ENCODE measurements around the gene TMEM41B. TPM values are rescaled to one million over a fixed set of nuclear protein-coding genes. Genes with fewer than 3 reads are reported as not detected.
"Not testable (repeated sequence)": the region's sequence is repeated elsewhere in the genome, so short reads cannot be mapped to it uniquely, and the experiment has no call there.

TMEM41B gene
- polyA plus RNA-seq, 1 experiment: 18.7 TPM

DNA sequence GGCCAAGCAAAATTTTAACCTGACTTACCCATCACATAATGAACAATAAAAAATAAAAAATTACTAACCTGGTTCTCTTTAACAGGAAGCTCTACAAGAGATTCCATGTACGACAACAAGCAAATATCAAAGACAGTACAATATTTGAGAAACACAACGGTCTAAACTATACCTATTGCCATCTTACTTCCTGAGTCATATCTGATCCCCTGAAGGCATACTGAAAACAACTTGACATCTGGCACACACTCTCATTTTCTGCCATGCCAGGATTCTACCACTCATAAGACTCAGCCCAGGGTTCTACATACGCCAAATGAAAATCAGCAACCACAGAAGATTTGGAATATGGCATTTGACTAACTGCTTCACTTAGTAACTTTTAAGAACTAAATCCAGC, 63.1 kb downstream of the TMEM41B start:
- H3K27me3 ChIP-seq (ENCODE audit: control insufficient read depth, insufficient read depth, low read length): no peaks in the 10 kb centered on the region
- H3K36me3 ChIP-seq (ENCODE audit: control insufficient read depth, insufficient read depth, low read length): no peaks in the 10 kb centered on the region
- POLR2A ChIA-PET: no interaction called here
- DNase-seq (ENCODE audit: low read depth): no peak
- CTCF ChIA-PET: interaction anchor here (0.6 to 2.2 kb wide), 2 partner anchors 10 to 1485 kb away, joined by 3 to 8 read pairs; no protein-coding TSS in a partner anchor
- H3K4me3 ChIP-seq (ENCODE audit: low read depth, low read length): no peak overlapping the region
- TF ChIP-seq, protein P1, sequence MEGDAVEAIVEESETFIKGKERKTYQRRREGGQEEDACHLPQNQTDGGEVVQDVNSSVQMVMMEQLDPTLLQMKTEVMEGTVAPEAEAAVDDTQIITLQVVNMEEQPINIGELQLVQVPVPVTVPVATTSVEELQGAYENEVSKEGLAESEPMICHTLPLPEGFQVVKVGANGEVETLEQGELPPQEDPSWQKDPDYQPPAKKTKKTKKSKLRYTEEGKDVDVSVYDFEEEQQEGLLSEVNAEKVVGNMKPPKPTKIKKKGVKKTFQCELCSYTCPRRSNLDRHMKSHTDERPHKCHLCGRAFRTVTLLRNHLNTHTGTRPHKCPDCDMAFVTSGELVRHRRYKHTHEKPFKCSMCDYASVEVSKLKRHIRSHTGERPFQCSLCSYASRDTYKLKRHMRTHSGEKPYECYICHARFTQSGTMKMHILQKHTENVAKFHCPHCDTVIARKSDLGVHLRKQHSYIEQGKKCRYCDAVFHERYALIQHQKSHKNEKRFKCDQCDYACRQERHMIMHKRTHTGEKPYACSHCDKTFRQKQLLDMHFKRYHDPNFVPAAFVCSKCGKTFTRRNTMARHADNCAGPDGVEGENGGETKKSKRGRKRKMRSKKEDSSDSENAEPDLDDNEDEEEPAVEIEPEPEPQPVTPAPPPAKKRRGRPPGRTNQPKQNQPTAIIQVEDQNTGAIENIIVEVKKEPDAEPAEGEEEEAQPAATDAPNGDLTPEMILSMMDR (IDR thresholded peaks at IDR 0.05; ENCODE audit: insufficient read depth, low read depth, low read length): no peak

DNA sequence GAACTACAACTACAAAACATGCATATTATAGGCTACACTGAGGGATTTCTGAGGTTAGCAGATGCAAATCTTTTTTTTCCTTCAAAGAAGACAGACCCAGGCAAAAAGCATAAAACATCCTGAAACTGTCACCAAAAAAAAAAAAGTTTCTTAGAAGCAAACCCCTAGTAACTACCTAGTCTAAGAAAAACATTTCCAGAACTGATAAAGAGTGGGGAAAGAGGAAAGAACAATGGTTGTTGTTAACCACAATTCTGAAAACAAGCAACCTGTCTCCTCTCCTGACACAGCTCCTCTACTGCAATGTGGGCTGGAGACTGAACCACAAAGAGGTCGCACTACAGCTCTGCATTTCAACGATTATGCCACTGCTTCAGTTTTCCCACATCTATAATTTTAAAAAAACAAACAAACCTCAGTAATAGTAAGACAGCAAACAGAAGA, 64.2 kb downstream of the TMEM41B start:
- Histone ChIP-seq H3K27me3 (ENCODE audit: control insufficient read depth, insufficient read depth, low read length) (no peaks in the 10 kb centered on the region), H3K4me3 (ENCODE audit: low read depth, low read length) (no peak overlapping the region), H3K36me3 (ENCODE audit: control insufficient read depth, insufficient read depth, low read length) (no peaks in the 10 kb centered on the region)
- ChIA-PET POLR2A (no interaction called here), CTCF (interaction anchor here (0.6 to 2.2 kb wide), 3 partner anchors 8 to 379 kb away, joined by 3 to 8 read pairs (median 6); no protein-coding TSS in a partner anchor)
- no peak for DNase-seq (ENCODE audit: low read depth)
- TF ChIP-seq, protein P1 (IDR thresholded peaks at IDR 0.05; ENCODE audit: insufficient read depth, low read depth, low read length): no peak

DNA sequence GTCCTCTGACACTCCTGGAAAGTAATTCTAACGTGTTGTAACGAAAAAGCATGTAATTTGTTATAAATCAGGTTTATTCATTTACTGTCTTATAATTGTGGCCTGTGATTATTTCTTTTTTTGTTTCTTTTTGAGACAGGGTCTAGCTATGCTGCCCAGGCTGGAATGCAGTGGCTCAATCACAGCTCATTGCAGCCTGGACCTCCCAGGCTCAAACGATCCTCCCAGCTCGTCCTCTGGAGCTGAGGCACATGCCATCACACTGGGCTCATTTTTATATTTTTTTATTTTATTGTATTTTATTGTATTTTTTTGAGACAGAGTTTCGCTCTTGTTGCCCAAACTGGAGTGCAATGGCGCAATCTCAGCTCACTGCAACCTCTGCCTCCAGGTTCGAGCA, 65.1 kb downstream of the TMEM41B start:
- Histone ChIP-seq H3K27me3 (ENCODE audit: control insufficient read depth, insufficient read depth, low read length) (no peaks in the 10 kb centered on the region), H3K4me3 (ENCODE audit: low read depth, low read length) (no peak overlapping the region), H3K36me3 (ENCODE audit: control insufficient read depth, insufficient read depth, low read length) (no peaks in the 10 kb centered on the region)
- ChIA-PET CTCF (interaction anchor here (2.2 kb wide), 1 partner anchor 12 kb away, joined by 8 read pairs; no protein-coding TSS in a partner anchor), POLR2A (no interaction called here)
- TF ChIP-seq, protein P1 (IDR thresholded peaks at IDR 0.05; ENCODE audit: insufficient read depth, low read depth, low read length): no peak
- DNase-seq (ENCODE audit: low read depth): no peak

DNA sequence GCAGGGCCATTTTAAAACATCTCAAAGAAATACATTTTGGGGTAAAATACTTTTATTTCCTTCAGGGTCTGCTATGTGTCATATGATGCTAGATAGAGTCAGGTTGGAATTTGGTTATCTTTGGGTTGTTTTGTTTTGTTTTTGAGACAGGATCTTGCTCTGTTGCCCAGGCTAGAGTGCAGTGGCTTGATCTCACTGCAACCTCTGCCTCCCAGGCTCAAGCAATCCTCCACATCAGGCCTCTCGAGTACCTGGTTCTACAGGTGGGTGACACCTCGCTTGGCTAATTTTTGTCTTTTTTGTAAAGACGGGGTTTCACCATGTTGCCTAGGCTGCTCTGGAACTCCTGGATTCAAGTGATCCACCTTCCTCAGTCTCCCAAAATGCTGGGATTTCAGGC, 66.5 kb downstream of the TMEM41B start:
- DNase-seq (ENCODE audit: low read depth): no peak
- no peaks in the 10 kb centered on the region for H3K27me3 ChIP-seq (ENCODE audit: control insufficient read depth, insufficient read depth, low read length)
- TF ChIP-seq, protein P1 (IDR thresholded peaks at IDR 0.05; ENCODE audit: insufficient read depth, low read depth, low read length): no peak
- no peaks in the 10 kb centered on the region for H3K36me3 ChIP-seq (ENCODE audit: control insufficient read depth, insufficient read depth, low read length)
- H3K4me3 ChIP-seq (ENCODE audit: low read depth, low read length): no peak overlapping the region
- POLR2A ChIA-PET: no interaction called here
- CTCF ChIA-PET: no interaction called here

DNA sequence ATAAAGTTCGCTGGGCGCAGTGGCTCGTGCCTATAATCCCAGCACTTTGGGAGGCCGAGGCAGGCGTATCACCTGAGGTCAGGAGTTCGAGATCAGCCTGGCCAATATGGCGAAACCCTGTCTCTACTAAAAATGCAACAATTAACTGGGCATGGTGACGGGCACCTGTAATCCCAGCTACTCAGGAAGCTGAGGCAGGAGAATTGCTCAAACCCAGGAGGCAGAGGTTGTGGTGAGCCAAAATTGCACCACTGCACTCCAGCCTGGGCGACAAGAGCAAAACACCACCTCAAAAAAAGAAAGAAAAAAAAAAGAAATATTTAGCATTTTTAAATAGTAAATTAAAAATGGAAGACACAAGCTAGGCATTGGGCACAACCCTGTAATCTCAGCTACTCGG, 78.2 kb downstream of the TMEM41B start:
- POLR2A ChIA-PET; H3K36me3 ChIP-seq (ENCODE audit: control insufficient read depth, insufficient read depth, low read length); H3K4me3 ChIP-seq (ENCODE audit: low read depth, low read length); H3K27me3 ChIP-seq (ENCODE audit: control insufficient read depth, insufficient read depth, low read length); DNase-seq (ENCODE audit: low read depth): not testable (repeated sequence)
- CTCF ChIA-PET: interaction anchor here (0.6 kb wide), 1 partner anchor 1134 kb away, joined by 3 read pairs; no protein-coding TSS in a partner anchor

- ChIA-PET POLR2A (no interaction called here), CTCF (no interaction called here)
These were observed 81.9 kb downstream of the TMEM41B start for GRCh38 chr11:9232482-9232881.

More at GRCh38 chr11:9232482-9232881, 81.9 kb downstream of the TMEM41B start:
- TF ChIP-seq, protein P1 (IDR thresholded peaks at IDR 0.05; ENCODE audit: insufficient read depth, low read depth, low read length): no peak
- DNase-seq (ENCODE audit: low read depth): no peak
- Histone ChIP-seq H3K27me3 (ENCODE audit: control insufficient read depth, insufficient read depth, low read length) (no peaks in the 10 kb centered on the region), H3K36me3 (ENCODE audit: control insufficient read depth, insufficient read depth, low read length) (no peaks in the 10 kb centered on the region), H3K4me3 (ENCODE audit: low read depth, low read length) (no peak overlapping the region)
